Kidney epithelial cell (primary cell): ENCODE measurements around the gene SEC61A1. TPM values are rescaled to one million over a fixed set of nuclear protein-coding genes. Genes with fewer than 3 reads are reported as not detected.

Experiments used
- DNase-seq: peaks from one replicate; pipeline ENCODE4 v3.0.0-alpha.2; 2010; ENCODE audit warnings: low read depth
- H3K27me3 ChIP-seq: 2 replicates; pipeline ENCODE4 v1.6.0; 2011; ENCODE audit warnings: low read length; ENCODE audit not compliant: control insufficient read depth, insufficient read depth
- H3K36me3 ChIP-seq: 2 replicates; pipeline ENCODE4 v1.5.1; 2011; ENCODE audit warnings: low read length; ENCODE audit not compliant: control insufficient read depth, insufficient read depth
- H3K4me3 ChIP-seq: 2 replicates; pipeline ENCODE4 v1.5.1; 2011; ENCODE audit warnings: low read depth, mild to moderate bottlenecking, control low read depth, low read length
- CTCF ChIP-seq: IDR thresholded peaks from 2 replicates; pipeline ENCODE4 v1.5.1; 2011; ENCODE audit warnings: mild to moderate bottlenecking, moderate library complexity, low read length, control low read depth, inconsistent platforms; ENCODE audit not compliant: insufficient read depth, poor library complexity, severe bottlenecking
- total RNA-seq: library from RNA; depleted of rRNA; stranded (reverse); fragments of >200 nt; gene quantifications from 2 replicates; pipeline ENCODE4 v1.2.3, GENCODE V29; 2015

The SEC61A1 gene
- total RNA-seq, 1 donor from 2014 or later: 350 TPM

- Histone ChIP-seq H3K27me3 (peaks cover 8% of the 10 kb centered on the region), H3K36me3 (peaks cover 1% of the 10 kb centered on the region), H3K4me3 (no peak overlapping the region)
- DNase-seq: no peak
- no peak for TF ChIP-seq CTCF
Measured at GRCh38 chr3:128077202-128077624, 25.0 kb downstream of the SEC61A1 start.

GRCh38 chr3:128077665-128078064, 25.4 kb downstream of the SEC61A1 start:
- H3K36me3 ChIP-seq: peaks cover 1% of the 10 kb centered on the region
- TF ChIP-seq CTCF: no peak
- no peak for DNase-seq
- peaks cover 8% of the 10 kb centered on the region for H3K27me3 ChIP-seq
- H3K4me3 ChIP-seq: no peak overlapping the region

- DNase-seq: no peak
- Histone ChIP-seq H3K36me3 (peaks cover 1% of the 10 kb centered on the region), H3K4me3 (no peak overlapping the region), H3K27me3 (peaks cover 8% of the 10 kb centered on the region)
- TF ChIP-seq CTCF: no peak
Measured at GRCh38 chr3:128078322-128078721, 26.1 kb downstream of the SEC61A1 start.

GRCh38 chr3:128078875-128079274, 26.6 kb downstream of the SEC61A1 start:
- H3K36me3 ChIP-seq: peaks cover 1% of the 10 kb centered on the region
- no peak for TF ChIP-seq CTCF
- H3K27me3 ChIP-seq: peaks cover 8% of the 10 kb centered on the region
- no peak overlapping the region for H3K4me3 ChIP-seq
- DNase-seq: no peak

GRCh38 chr3:128079823-128080222, 27.6 kb downstream of the SEC61A1 start:
- H3K4me3 ChIP-seq: no peak overlapping the region
- TF ChIP-seq CTCF: no peak
- no peak for DNase-seq

GRCh38 chr3:128080323-128081080, 28.3 kb downstream of the SEC61A1 start:
- peaks cover 1% of the 10 kb centered on the region for H3K36me3 ChIP-seq
- DNase-seq: peak; percentile 69

More at GRCh38 chr3:128079823-128080222, 27.6 kb downstream of the SEC61A1 start:
- Histone ChIP-seq H3K36me3 (peaks cover 1% of the 10 kb centered on the region), H3K27me3 (peaks cover 8% of the 10 kb centered on the region)

More at GRCh38 chr3:128080323-128081080, 28.3 kb downstream of the SEC61A1 start:
- no peak for TF ChIP-seq CTCF
- Histone ChIP-seq H3K27me3 (peaks cover 8% of the 10 kb centered on the region), H3K4me3 (no peak overlapping the region)
